NCI-H748 treated with DMSO at 0.1 percent for 48 hours (cell line): ENCODE measurements around the gene TSR3.

ENCODE experiments used
- DNase-seq: peaks from one replicate; lab custom pipeline; 2025; lab: John Stamatoyannopoulos, UW

Gene TSR3

DNA sequence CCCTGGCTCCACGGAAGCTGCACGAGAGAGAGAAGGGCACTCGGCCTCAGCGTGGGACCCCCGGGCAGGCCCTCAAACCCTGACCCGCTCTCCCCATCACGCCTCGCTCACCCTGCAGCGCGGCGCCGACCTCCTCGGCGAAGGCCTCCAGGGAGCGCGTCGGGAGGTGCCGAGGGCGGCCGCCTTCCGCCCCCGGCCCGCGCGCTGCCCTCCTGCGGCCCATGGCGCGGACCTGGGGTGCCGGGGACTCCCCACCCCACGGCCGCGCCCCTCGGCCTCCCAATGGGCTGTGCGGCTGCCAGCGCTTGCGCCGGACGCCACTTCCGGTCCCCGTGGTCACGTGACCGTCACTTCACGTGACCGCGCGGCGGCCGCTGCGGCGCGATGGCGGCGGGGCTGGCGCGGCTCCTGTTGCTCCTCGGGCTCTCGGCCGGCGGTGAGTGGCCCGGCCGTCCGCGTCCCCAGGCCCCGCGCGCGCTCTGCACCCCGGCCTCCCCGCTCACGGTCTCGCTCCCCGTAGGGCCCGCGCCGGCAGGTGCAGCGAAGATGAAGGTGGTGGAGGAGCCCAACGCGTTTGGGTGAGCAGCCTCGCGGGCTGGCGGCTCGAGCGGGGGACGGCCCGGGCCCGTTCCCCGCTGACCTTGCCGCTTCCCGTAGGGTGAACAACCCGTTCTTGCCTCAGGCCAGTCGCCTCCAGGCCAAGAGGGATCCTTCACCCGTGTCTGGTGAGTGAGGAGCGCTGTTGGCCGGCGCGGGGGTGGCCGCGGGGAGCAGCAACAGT lies at the start of gene TSR3, which contains the start of gene GNPTG:
Gene TSR3, minus strand, starts transcription at position 297 of the 781 bp plus-strand sequence. Its CDS starts 74 bp downstream, at position 223.
Gene GNPTG, plus strand, starts transcription at position 350 of the 781 bp plus-strand sequence. Its CDS starts 35 bp downstream, at position 385.
- peak; percentile 24 for DNase-seq

DNA sequence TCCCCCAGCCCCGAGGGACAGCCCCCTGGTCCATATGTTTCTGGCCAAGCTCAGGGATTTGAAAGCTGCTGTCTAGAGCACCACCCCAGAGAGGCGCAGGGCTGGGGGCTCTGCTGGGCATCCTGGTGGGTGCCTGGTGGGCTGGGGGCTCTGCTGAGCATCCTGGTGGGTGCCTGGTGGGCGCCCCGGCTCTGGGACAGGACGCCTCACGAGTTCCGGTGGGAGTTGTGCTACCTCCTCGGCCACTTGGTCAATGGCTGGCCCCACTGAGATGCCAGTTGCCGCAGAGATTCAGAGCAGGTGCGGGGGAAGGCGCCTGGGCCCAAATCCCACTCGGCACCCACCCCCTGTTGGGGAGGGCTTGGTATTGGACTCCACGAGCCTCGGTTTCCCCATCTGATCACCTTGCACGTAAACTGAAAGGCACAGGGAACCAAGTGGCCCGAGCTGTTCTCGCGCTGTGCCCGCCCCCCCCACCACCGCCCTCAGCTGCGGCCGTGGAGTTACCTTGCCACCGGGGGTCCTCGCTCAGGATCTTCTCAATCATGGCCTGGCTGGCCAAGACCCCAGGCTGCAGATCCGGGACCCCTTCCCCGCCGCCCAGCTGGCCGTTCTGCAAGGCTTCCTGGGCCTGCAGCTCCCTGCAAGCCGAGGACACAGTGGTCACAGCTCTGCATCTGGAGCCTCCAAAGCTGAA lies 49.5 kb upstream of the TSR3 start:
- no peak for DNase-seq

DNA sequence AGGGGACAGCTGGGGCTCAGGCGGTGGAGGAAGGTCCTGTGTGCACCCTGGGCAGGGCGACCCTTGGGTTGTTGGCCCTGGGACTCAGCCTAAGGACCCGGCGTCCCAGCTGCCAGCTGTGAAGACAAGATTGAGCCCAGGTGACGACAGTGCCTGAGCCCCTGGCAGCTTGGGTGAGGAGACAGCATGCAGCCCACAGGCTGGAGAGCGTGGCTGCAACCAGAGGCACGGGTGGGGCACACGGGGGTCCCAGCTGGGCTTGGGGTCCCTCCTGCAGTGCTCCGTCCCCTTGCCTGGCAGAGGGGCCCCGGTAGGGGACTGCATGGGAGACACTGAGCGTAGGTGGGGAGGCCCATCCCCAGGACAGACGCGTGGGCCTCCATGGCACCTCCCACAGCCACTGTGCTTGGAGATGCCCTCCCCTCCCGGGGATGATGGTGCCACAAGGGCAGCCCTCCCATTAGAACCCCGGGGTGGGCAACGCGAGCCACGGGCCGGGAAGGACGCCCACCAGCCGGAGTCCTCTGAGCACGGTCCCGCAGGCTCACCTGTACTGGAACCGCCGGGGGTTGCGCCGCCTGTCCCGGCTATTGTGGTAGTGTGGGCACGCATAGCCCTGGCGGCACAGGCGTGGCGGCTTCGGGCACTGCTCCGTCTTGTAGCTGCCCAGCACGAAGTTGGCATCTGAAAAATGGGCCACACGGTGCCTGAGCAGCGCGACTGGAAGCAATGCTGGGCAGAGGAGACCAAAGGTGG lies 47.3 kb upstream of the TSR3 start:
- no peak for DNase-seq

DNA sequence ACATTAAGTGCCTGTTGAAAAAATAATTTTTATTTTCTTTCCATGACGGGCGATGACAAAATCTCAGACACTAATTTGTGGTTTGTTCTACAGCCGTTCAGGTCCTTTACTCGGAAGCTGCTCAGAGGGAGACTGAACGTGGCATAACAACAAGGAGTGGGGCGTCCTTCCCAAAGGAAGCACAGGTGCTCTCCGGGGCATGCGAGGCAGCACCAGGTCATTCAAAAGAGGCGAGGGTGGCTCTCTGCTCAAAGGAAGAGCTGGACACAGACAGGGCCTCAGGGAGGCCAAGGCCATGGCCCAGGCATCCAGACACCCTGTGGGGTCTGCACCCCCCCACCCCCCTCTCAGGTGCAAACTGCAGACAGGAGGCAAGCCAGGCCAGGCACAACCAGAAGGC lies 46.7 kb upstream of the TSR3 start:
- DNase-seq = no peak

DNA sequence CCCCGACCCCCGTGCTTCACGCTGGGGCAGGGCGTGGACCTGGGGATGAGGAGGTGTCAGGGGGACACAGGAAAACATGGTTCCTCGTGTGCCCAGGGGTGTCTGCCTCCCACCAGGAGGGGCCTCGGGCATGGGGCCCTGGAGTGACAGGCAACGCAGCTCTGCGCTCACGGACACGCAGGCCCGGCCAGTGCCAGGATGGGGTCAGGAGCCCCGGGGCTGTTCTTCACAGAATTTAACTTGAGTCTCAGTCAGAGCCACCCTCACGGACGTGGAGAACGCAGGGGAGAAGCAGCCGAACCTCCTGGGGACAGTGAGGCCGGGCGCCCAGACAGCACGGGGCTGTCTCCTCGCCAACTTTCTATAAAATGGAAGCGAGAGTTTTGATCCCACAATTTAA lies 46.1 kb upstream of the TSR3 start:
- no peak for DNase-seq

DNA sequence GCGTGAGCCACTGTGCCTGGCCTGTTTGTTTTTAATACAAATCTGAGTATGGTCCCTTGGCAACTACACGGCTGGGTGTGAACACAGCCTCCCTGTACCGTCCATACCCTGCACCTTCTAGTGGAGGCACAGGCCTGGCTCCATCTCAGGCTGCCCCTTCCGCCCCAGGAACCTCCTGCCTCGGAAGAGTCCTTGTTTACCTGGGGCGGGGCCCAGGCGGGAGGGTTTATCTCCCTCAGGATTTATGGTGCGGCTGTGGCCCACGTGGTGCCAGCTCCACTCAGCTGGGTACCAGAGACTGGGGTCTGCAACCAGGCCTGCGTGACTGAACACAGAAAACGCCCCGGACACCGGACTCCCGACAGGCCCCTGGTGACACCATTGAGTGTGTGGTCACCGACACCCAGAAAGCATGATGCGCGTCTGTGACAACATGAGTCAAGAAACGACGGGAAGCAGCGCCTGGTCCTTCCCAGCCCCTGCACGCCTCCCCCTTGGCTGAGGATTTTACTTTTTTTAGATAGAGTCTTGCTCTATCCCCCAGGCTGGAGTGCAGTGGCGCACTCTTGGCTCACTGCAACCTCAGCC lies 43.9 kb upstream of the TSR3 start:
- no peak for DNase-seq

DNA sequence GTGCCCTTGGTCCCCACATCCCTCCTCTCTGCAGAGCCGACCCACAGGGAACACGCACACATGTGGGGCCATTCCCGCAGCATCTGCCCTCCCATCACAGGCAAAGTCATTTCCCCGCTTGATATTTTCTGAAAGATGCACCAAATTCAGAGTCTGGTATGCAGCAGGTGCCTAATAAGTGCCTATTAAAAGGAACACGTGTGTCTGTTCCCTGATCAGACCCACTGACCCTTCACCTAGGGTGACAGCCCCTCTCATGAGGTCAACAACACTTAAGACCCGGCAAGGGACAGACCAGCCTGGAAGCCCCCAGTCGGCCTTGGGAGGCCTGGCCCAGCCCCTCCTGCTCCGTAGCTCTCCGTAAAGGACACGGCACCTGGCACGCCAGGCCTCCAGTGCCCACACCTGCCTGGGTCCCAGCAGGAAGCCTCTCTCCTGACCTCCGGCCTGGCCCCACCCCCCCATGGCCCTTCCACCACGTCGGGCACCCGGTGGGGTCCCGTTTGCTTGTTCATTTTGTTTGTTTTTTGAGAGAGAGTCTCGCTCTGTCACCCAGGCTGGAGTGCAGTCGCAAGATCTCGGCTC lies 42.8 kb upstream of the TSR3 start:
- DNase-seq = no peak

DNA sequence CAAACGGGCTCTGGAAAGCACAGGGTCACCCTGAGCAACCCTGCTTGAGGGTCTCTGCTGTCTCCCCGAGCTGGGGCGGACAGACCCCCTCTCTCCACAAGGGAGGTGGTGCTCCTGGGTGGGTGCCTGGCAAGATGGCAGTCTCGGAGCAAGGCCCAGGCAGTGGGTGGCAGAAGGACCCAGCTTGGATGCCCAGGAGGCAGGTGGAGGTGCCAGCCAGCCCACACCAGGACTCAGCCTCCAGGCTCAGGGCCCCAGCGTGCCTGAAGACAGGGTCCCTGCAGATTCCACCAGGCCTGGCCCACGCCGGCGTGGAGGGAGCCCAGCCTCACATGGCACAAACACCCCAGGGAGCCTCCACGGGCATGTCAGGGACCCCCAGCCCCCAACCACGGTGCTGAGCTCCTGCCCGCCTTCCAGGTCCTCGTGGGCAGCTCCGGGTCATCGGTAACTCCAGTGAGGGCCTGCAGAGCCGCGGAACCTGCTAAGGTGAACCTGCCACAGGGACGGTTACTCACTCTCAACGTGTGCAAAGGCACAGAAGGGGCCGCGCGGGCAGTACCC lies 42.0 kb upstream of the TSR3 start:
- DNase-seq = no peak

DNA sequence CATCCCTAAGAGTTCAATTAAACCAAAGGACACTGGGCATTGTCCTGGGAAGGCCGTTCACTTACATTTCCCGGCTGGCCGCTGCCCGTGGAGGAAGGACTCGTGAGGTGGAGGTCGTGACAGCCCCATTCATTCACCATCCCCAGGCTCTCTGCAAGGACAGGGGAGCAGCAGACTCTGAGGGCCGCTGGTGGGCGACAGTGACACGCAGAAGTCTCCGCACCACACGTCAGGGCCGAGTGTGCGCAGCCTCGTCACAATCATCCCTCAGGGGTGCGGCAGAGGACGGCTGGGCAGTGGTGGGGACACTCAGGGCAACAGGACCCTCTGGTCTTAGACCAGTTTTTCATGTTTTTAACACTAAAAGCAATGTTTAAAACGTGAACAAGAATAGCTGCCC lies 41.1 kb upstream of the TSR3 start:
- no peak for DNase-seq

DNA sequence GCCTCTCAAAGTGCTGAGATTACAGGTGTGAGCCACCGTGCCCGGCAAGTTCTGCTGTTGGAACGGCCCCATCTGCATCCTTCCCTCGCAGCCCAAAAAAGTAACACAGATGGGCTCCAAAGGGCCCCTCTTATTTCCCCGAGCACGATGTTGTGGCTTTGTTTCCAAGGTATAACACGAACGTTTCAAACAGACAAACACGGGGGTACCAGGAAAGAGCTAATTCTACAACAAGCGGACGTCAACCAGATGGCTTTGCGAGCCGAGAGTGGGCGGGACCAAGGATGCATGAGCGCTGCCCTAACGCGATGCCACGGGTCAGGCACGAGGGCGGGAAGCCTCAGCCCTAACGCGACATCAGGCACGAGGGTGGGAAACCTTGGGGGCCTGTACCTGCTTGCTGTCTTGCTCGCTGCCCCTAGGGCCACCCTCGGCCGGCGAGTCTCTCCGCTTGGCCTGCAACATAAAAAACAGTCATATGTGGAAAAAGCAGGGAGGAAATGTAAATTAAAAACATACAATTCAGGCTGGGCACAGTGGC lies 38.6 kb upstream of the TSR3 start:
- DNase-seq = no peak

DNA sequence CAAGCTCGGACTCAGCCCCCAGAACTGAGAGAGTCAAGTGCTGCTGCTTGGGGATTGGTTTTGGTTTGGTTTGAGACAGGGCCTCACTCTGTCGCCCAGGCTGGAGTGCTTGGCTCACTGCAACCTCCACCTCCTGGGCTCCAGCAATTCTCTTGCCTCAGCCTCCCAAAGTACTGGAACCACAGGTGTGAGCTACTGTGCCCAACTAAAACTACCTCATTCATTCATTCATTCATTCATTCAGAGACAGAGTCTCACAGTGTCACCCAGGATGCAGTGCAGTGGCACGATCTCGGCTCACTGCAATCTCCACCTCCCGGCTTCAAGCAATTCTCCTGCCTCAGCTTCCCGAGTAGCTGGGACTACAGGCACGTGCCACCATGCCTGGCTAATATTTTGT lies 38.1 kb upstream of the TSR3 start:
- DNase-seq = no peak

DNA sequence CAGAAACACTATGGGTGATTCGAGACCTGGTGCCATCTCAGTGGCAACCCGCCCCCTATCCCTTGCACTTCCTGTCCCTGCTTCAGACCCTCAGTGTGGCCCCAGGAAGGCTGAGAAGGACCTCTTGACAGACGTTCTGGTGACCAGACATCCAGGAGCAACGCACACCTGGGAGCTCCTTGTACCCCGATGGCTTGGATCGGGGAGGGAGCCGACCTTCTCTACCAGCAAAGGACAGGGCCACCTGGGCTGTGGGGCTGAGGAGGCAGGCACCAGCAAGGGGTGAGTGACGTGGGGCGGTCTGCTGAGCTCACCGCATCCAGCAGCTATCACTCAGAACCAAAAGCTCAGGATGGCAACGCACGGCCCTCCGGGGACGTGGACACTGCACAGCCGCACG lies 35.7 kb upstream of the TSR3 start:
- DNase-seq = no peak

DNA sequence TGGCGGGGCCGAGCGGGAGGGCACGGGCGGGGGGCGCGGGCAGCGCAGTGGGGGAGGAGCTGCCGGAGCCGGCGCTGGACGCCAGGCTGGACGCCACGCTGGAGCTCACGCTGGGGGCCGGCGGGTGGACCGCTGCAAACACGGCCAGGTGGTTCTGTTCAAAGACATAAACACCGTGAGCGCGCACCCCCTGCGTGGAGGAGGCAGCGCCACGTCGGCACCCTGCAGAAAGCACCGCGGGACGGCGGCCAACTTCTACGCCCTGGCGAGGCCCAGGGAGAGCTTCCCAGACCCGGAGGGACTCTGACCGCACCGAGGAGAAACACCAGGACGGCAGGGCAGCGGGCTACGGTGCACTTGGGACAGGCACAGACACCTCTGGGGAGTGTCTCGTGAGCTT lies 33.6 kb upstream of the TSR3 start:
- no peak for DNase-seq

DNA sequence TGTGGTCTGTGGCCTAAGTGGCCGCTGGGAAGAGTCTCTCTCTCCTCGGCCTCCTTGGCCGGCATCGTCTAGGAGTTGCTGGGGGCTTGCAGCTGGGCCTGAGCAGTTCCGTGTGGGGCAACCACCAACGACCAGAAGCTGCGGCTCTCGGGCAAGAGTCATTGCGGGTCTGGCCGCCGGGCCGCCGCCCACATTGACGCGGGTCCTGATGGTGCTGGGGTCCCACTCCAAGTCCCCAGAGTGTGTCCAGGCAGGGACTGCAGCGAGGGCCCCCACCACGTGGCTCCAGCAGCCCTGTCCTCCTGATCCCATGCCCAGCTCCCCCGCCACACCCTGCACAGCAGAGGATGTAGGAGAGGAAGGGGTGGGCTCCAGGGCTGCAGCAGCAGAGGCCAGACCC lies 31.9 kb upstream of the TSR3 start:
- DNase-seq = no peak

DNA sequence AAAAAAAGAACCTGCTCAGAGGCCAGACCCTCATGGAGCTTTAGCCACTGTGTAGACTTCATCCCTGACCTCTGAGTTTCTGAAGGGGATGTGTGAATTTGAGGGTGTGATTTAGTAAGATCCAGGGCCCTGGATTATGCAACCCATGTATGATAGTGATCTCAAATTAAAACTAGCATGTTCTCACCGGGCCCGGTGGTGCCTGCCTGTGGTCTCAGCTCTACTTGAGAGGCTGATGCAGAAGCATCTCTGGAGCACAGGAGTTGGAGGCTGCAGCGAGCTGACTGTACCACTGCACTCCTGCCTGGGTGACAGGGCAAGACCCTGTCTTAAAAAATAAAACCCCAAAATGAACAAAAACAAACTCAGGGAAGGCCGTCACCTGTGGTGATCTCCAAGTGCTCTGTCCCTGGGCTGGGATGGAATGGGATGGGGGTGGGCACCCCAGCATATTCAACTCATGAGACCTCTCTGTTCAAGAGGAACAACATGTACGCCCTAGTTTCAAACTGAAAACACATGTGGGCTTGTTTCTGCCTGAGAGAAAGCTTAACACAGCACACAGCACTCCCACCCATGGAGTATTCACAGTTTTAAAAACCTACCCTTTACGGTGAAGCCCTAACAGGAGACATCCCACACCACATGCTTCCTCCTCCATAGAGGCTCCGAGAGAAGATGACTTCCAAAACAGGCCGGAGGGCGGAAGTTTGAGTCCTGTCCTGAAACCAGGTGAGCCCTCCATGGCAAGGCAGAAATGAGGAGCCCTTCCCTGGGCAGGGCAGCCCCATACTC lies 30.1 kb upstream of the TSR3 start:
- DNase-seq = no peak

DNA sequence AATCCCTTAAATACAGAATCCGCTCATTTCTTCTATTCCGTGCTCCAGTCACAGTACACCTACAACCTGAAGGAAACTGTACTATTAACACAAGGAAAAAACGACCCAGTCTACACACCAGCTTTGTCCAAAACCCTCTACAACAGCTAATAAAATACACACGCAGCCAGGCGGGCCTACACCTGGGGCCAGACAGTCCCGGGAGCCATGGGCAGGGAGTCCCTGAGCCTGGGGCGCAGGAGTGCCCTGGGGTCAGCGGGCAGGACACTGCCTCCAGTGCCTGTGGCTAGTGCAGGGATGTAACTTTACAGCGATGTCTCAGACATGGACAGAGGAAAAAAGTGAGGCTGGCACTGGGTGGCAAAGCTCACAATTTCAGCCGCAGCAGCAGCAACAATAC lies 28.5 kb upstream of the TSR3 start:
- DNase-seq = no peak

DNA sequence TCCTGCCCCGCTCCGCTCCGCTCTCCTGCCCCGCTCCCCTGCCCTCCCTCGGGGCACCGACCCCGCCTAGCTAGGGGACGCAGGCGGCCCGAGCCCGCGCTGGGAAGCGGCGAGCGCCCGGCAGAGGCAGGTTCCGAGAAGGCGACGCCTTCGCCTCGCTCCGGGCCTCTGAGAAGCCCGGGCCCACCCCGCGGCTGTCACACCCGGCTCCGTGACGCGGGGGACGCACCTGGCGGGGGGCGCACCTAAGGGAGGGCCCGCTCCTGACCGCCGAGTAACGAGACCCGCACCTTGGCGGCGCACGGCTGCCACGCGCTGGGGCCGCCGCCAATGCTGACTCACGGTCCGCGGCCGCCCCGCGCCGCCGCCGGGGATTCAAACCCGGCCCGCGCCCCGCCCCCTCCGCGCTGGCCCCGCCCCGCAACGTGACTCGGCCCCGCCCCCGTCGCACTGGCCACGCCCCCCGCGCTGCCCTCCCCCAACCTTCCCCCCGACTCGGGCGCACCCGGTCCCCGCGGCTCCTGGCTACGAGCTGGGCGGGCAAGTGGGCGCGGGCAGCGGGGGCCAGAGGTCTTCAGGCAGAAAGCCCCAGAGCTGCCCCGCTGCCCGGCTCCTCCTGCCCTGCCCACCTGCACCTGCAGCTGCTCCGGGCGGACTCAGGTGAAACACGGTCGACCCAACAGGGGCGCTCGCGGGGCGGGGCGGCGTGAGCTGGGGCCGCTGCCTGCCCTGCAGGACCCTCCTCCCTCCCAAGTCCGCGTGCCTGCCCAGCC lies 27.8 kb upstream of the TSR3 start:
- peak; percentile 2 for DNase-seq

DNA sequence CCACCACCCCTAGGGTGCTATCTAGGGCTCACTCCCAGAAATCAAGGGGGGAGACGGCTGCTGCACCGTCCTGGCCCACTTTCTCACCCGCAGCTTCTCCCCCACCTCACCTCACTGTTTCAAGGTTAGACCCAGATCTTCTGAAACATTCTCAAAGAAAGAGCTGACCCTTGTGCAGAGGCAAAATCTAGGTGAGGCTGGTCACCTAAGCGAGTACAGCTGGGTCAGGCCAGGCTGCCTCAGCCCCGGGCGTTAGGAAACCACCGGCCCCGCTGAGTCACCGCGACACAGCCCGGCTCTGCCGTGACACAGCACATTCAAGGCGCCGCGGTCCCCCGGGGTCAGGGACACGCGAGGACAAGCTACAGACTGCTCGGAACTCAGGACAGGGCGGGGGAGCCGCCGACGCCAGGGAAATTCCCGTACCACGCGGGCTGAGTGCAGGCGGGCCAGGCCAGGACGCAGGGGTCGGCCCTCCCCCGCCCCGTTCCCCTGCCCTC lies 27.2 kb upstream of the TSR3 start:
- DNase-seq = no peak

DNA sequence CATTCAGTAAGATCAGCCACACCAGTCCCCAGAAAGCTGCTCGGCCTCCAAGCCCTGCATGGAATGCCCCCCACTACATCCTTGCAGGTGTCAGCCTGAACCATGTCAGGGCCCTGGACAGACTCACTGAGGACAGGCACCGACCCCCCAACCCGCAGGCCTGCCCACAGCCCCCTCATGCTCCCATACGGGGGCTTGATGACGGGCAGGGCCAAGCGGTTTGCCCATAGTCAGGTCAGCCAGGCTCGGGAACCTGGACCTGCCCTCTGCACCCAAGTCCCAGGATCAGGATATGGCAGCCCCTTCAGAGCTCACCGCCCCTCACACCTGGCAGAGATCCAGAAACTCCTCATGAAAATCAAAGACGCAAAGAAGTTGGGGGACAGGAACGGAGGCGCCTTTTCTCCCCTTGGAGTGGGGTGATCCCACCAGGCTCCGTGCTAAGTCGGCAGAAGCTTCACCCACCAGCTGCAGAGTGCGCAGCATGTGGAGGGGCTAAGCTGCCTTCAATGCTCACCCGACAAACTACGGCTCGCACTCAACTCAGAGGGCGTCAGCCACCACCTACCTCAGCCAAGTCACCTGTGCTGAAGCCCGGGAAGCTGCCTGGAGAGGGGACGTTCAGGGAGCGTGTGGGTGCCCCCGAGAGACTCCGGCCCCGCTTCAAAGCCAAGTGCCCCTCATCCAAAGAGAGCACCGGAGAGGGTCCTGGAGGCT lies 26.6 kb upstream of the TSR3 start:
- DNase-seq = no peak
